ENCODE measurements around the gene MLPH.

Gene MLPH

DNA sequence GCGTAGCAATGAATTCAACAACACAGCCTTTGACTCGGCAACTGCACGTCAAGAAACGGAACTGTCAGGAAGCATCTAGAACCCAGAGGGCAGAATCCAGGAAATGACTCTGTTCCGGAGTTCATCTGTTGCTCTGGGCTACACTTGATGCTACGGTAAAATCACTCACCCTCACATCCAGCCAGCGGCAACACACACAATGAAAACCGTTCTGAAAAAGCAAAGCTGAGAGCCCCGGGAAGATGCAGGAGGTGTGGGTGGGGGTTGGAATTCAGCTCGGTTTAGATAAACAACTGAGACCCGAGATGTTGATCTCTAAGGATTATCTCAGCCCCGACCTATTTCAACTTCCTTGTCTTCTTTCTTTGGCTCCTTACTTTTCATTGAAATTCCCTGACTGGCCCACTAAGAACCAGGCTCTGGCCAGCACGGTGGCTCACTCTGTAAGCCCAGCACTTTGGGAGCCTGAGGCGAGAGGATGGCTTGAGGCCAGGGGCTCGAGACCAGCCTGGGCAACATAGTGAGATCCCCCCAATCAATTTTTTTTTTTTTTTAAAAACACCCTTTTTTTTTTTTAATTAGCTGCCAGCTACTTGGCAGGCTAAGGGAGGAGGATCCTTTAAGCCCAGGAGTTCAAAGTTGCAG is 116.8 kb downstream of the MLPH start:
- peaks cover 10% of the 10 kb centered on the region for H3K9me3 ChIP-seq
- TF ChIP-seq Cebpa-rat (IDR thresholded peaks at IDR 0.05): no peak
- H3K27me3 ChIP-seq: no peaks in the 10 kb centered on the region
- H4K20me1 ChIP-seq: no peaks in the 10 kb centered on the region
- peak overlapping the region; percentile 70 for H3K4me3 ChIP-seq
- H3K9ac ChIP-seq: peak overlapping the region; percentile 80
- H3K27ac ChIP-seq: peak overlapping the region; percentile 86
- H3K4me1 ChIP-seq: peaks cover 85% of the 10 kb centered on the region
- peak overlapping the region; percentile 97 for H3K4me2 ChIP-seq
- no peaks in the 10 kb centered on the region for H3K36me3 ChIP-seq

DNA sequence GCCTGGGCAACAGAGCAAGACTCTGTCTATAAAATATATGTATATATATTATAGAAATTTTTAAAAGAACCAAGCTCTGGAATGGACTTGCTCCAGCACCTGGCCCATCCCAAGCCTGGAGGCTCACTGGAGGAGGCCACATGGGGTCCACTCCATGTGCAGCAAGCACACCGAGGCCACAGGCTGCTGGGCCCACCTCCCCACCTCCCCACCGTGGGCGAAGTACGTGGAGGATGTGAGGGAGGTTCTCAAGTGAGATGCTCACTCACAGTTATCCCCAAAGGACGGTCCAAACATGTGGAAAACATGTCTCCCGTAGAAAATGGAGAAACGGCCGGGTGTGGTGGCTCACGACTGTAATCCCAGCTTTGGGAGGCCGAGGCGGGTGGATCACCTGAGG is 117.3 kb downstream of the MLPH start:
- no peaks in the 10 kb centered on the region for H4K20me1 ChIP-seq
- TF ChIP-seq Cebpa-rat (IDR thresholded peaks at IDR 0.05): no peak
- H3K4me1 ChIP-seq: peaks cover 80% of the 10 kb centered on the region
- peak overlapping the region; percentile 97 for H3K4me2 ChIP-seq
- H3K9me3 ChIP-seq: peaks cover 10% of the 10 kb centered on the region
- H3K27ac ChIP-seq: peak overlapping the region; percentile 86
- H3K27me3 ChIP-seq: no peaks in the 10 kb centered on the region
- peak overlapping the region; percentile 80 for H3K9ac ChIP-seq
- no peaks in the 10 kb centered on the region for H3K36me3 ChIP-seq
- H3K4me3 ChIP-seq: no peak overlapping the region; the same call in 1 of the 2 replicates
